Right ventricle myocardium inferior (tissue), 1 donor: ENCODE data around the gene PLCH1. TPM values are rescaled to one million over a fixed set of nuclear protein-coding genes. Genes with fewer than 3 reads are reported as not detected.
"Not testable (repeated sequence)": the region's sequence is repeated elsewhere in the genome, so short reads cannot be mapped to it uniquely, and the experiment has no call there.

Source experiments
- ATAC-seq: fragments of 200-7000 bp; cut with Tn5 transposase; one replicate; pipeline ENCODE4 v1.9.1; 2020; ENCODE audit warnings: mild to moderate bottlenecking, moderate library complexity
- DNase-seq: peaks from one replicate; pipeline ENCODE4 v3.0.0; 2021; ENCODE audit errors: missing footprints
- intact Hi-C: fragments of 100-400 bp; cut with DNase I; formaldehyde crosslinking; loops from one replicate; pipeline ENCODE4 v1.11.0; 2022
- total RNA-seq: library from RNA; stranded (reverse); fragmentation: NEBNext Ultra II Directional; extraction: Animal tissue kit (Norgen Biotek cat#: 25700); gene quantifications from one replicate; pipeline ENCODE4 v1.2.1, GENCODE V29; 2021
- donor health status: DM: no; HTN: yes; CAD: no; lungs with severe emphysema.

Gene PLCH1
- total RNA-seq, 1 donor from 2014 or later: 1.3 TPM

- DNase-seq (no peak), ATAC-seq (no peak)
- intact Hi-C loops: no loop called here
These were observed 324.5 kb downstream of the PLCH1 start for GRCh38 chr3:155420406-155420805.

GRCh38 chr3:155418407-155418806 lies 326.5 kb downstream of the PLCH1 start:
- intact Hi-C loops: no loop called here
- ATAC-seq (peak; percentile 37), DNase-seq (no peak)

- ATAC-seq (no peak), DNase-seq (no peak)
- intact Hi-C loops: no loop called here
These were observed 327.8 kb downstream of the PLCH1 start for GRCh38 chr3:155417119-155417517.

GRCh38 chr3:155416500-155417118 lies 328.3 kb downstream of the PLCH1 start:
- ATAC-seq: no peak
- intact Hi-C loops: no loop called here
- no peak for DNase-seq

GRCh38 chr3:155412904-155413303 lies 332.0 kb downstream of the PLCH1 start:
- ATAC-seq (no peak), DNase-seq (no peak)
- intact Hi-C loops: no loop called here

- intact Hi-C loops: no loop called here
- DNase-seq (no peak), ATAC-seq (peak; percentile 54)
These were observed 333.2 kb downstream of the PLCH1 start for GRCh38 chr3:155411500-155412223.

- intact Hi-C loops: no loop called here
- ATAC-seq: no peak
- no peak for DNase-seq
These were observed 335.5 kb downstream of the PLCH1 start for GRCh38 chr3:155409336-155409735.

- no peak for DNase-seq
- intact Hi-C loops: no loop called here
- no peak for ATAC-seq
These were observed 336.9 kb downstream of the PLCH1 start for GRCh38 chr3:155407971-155408370.

- ATAC-seq: no peak
- intact Hi-C loops: no loop called here
- no peak for DNase-seq
These were observed 337.5 kb downstream of the PLCH1 start for GRCh38 chr3:155407331-155407730.

- no peak for ATAC-seq
- intact Hi-C loops: no loop called here
These were observed 340.4 kb downstream of the PLCH1 start for GRCh38 chr3:155404486-155404885.

GRCh38 chr3:155402656-155403055 lies 342.2 kb downstream of the PLCH1 start:
- DNase-seq (no peak), ATAC-seq (no peak)
- intact Hi-C loops: no loop called here

More at GRCh38 chr3:155404486-155404885, 340.4 kb downstream of the PLCH1 start:
- no peak for DNase-seq

- intact Hi-C loops: no loop called here
- DNase-seq: no peak
- ATAC-seq: no peak
These were observed 346.8 kb downstream of the PLCH1 start for GRCh38 chr3:155398046-155398445.

- not testable (repeated sequence) for DNase-seq, ATAC-seq
- intact Hi-C loops: loop anchor here (5.0 kb wide), 1 partner anchor 43 kb away; no protein-coding TSS in a partner anchor
These were observed 350.0 kb downstream of the PLCH1 start for GRCh38 chr3:155394896-155395295.

GRCh38 chr3:155394240-155394639 lies 350.6 kb downstream of the PLCH1 start:
- ATAC-seq: no peak
- intact Hi-C loops: loop anchor here (5.0 kb wide), 1 partner anchor 42 kb away; no protein-coding TSS in a partner anchor
- no peak for DNase-seq

GRCh38 chr3:155393316-155393715 lies 351.6 kb downstream of the PLCH1 start:
- intact Hi-C loops: loop anchor here (5.0 kb wide), 1 partner anchor 41 kb away; no protein-coding TSS in a partner anchor
- DNase-seq (no peak), ATAC-seq (no peak)

GRCh38 chr3:155392138-155392537 lies 352.7 kb downstream of the PLCH1 start:
- intact Hi-C loops: loop anchor here (5.0 kb wide), 1 partner anchor 40 kb away; no protein-coding TSS in a partner anchor
- ATAC-seq: no peak

GRCh38 chr3:155391551-155391958 lies 353.3 kb downstream of the PLCH1 start:
- intact Hi-C loops: loop anchor here (5.0 kb wide), 1 partner anchor 39 kb away; no protein-coding TSS in a partner anchor
- ATAC-seq (peak; percentile 95), DNase-seq (no peak)

More at GRCh38 chr3:155392138-155392537, 352.7 kb downstream of the PLCH1 start:
- no peak for DNase-seq

- intact Hi-C loops: loop anchor here (5.0 kb wide), 1 partner anchor 39 kb away; no protein-coding TSS in a partner anchor
- ATAC-seq (peak; percentile 60), DNase-seq (no peak)
These were observed 353.8 kb downstream of the PLCH1 start for GRCh38 chr3:155391104-155391503.

GRCh38 chr3:155390351-155390750 lies 354.5 kb downstream of the PLCH1 start:
- ATAC-seq (no peak), DNase-seq (no peak)
- intact Hi-C loops: loop anchor here (5.0 kb wide), 1 partner anchor 38 kb away; no protein-coding TSS in a partner anchor

GRCh38 chr3:155388417-155388816 lies 356.5 kb downstream of the PLCH1 start:
- DNase-seq (no peak), ATAC-seq (no peak)
- intact Hi-C loops: loop anchor here (5.0 to 10.0 kb wide), 2 partner anchors 59 to 486 kb away; partner anchors contain the start of gene GMPS
